H9 (cell line): ENCODE results near the gene STOM. TPM values are rescaled to one million over a fixed set of nuclear protein-coding genes. Genes with fewer than 3 reads are reported as not detected.

Source experiments
- DNase-seq: peaks from one replicate; pipeline ENCODE4 v3.0.0-alpha.2; 2017
- H2AFZ ChIP-seq: one replicate; pipeline ENCODE4 v1.6.1; 2013; ENCODE audit warnings: mild to moderate bottlenecking, low read length, control low read depth, moderate library complexity
- H2AK5ac ChIP-seq: 2 replicates; pipeline ENCODE4 v1.6.1; 2013; ENCODE audit warnings: low read length, control low read depth, mixed read lengths; ENCODE audit not compliant: insufficient read length
- H2BK120ac ChIP-seq: one replicate; pipeline ENCODE4 v1.6.1; 2013; ENCODE audit warnings: low read depth, mild to moderate bottlenecking, low read length, control low read depth, inconsistent platforms; ENCODE audit not compliant: poor library complexity, severe bottlenecking
- H2BK12ac ChIP-seq: 2 replicates; pipeline ENCODE4 v1.6.1; 2013; ENCODE audit warnings: low read length, control low read depth, mixed read lengths, low read depth; ENCODE audit not compliant: insufficient read length
- H2BK15ac ChIP-seq: 2 replicates; pipeline ENCODE4 v1.6.1; 2013; ENCODE audit warnings: low read depth, low read length, control low read depth
- H2BK20ac ChIP-seq: one replicate; pipeline ENCODE4 v1.6.1; 2013; ENCODE audit warnings: low read depth, mild to moderate bottlenecking, low read length, control low read depth, inconsistent platforms; ENCODE audit not compliant: poor library complexity, severe bottlenecking
- H2BK5ac ChIP-seq: 2 replicates; pipeline ENCODE4 v1.6.1; 2013; ENCODE audit warnings: low read length, control low read depth, mixed read lengths; ENCODE audit not compliant: insufficient read length
- H3K14ac ChIP-seq: 2 replicates; pipeline ENCODE4 v1.6.1; 2013; ENCODE audit warnings: low read length, control low read depth; ENCODE audit not compliant: insufficient read depth
- H3K18ac ChIP-seq: 2 replicates; pipeline ENCODE4 v1.6.1; 2013; ENCODE audit warnings: low read depth, mild to moderate bottlenecking, mixed read lengths, low read length, control low read depth; ENCODE audit not compliant: insufficient read length
- H3K23ac ChIP-seq: 2 replicates; pipeline ENCODE4 v1.6.1; 2013; ENCODE audit warnings: low read length, control low read depth, mixed read lengths, low read depth; ENCODE audit not compliant: insufficient read length
- H3K23me2 ChIP-seq: 2 replicates; pipeline ENCODE4 v1.6.1; 2013; ENCODE audit warnings: low read depth, mild to moderate bottlenecking, mixed read lengths, low read length, control low read depth; ENCODE audit not compliant: insufficient read length, poor library complexity, severe bottlenecking
- H3K27ac ChIP-seq: 2 replicates; pipeline ENCODE4 v1.5.1; 2013; ENCODE audit warnings: low read length, control low read depth, mixed read lengths, low read depth; ENCODE audit not compliant: insufficient read length
- H3K27me3 ChIP-seq: 2 replicates; pipeline ENCODE4 v1.6.1; 2013; ENCODE audit warnings: low read length, control low read depth, inconsistent platforms; ENCODE audit not compliant: insufficient read depth
- H3K4ac ChIP-seq: 2 replicates; pipeline ENCODE4 v1.6.1; 2013; ENCODE audit warnings: low read depth, mild to moderate bottlenecking, control low read depth, inconsistent platforms, low read length, moderate library complexity
- H3K4me1 ChIP-seq: 2 replicates; pipeline ENCODE4 v1.6.1; 2013; ENCODE audit warnings: low read length, control low read depth, inconsistent platforms; ENCODE audit not compliant: insufficient read depth
- H3K4me2 ChIP-seq: 2 replicates; pipeline ENCODE4 v1.6.1; 2013; ENCODE audit warnings: low read length, control low read depth, mixed read lengths; ENCODE audit not compliant: insufficient read length, insufficient read depth
- H3K56ac ChIP-seq: 2 replicates; pipeline ENCODE4 v1.6.1; 2013; ENCODE audit warnings: low read depth, mild to moderate bottlenecking, mixed read lengths, low read length, control low read depth; ENCODE audit not compliant: insufficient read length
- H3K79me1 ChIP-seq: 2 replicates; pipeline ENCODE4 v1.6.1; 2013; ENCODE audit warnings: low read depth, mild to moderate bottlenecking, moderate library complexity, low read length, control low read depth, inconsistent platforms; ENCODE audit not compliant: insufficient read depth, poor library complexity, severe bottlenecking
- H3K79me2 ChIP-seq: 2 replicates; pipeline ENCODE4 v1.6.1; 2013; ENCODE audit warnings: low read length, control low read depth, inconsistent platforms; ENCODE audit not compliant: insufficient read depth
- H3K9ac ChIP-seq: 2 replicates; pipeline ENCODE4 v1.6.1; 2013; ENCODE audit warnings: low read length, control low read depth, mixed read lengths; ENCODE audit not compliant: insufficient read length; ENCODE audit errors: extremely low read depth
- H3K9me3 ChIP-seq: one replicate; pipeline ENCODE4 v1.6.1; 2013; ENCODE audit warnings: low read depth, low read length, inconsistent platforms; ENCODE audit not compliant: control insufficient read depth
- H3T11ph ChIP-seq: one replicate; pipeline ENCODE4 v1.6.1; 2013; ENCODE audit warnings: mild to moderate bottlenecking, low read length, control low read depth, inconsistent platforms
- H4K20me1 ChIP-seq: one replicate; pipeline ENCODE4 v1.6.1; 2013; ENCODE audit not compliant: control insufficient read depth, insufficient read length, insufficient read depth
- H4K5ac ChIP-seq: 2 replicates; pipeline ENCODE4 v1.6.1; 2013; ENCODE audit warnings: low read depth, mild to moderate bottlenecking, mixed read lengths, low read length, control low read depth; ENCODE audit not compliant: insufficient read length
- H4K8ac ChIP-seq: replicated peaks from 2 replicates; pipeline ENCODE4 v1.6.1; 2013; ENCODE audit warnings: low read length, control low read depth, mixed read lengths, low read depth; ENCODE audit not compliant: insufficient read length
- H4K91ac ChIP-seq: 2 replicates; pipeline ENCODE4 v1.6.1; 2013; ENCODE audit warnings: low read depth, mild to moderate bottlenecking, moderate library complexity, mixed read lengths, low read length, control low read depth; ENCODE audit not compliant: insufficient read length
- H3K27ac Mint-ChIP-seq, 3 experiments: 2 replicates in 2 of 3; 3 replicates in 1 of 3; pipeline ENCODE4 v1.8.0; 2020 to 2021; ENCODE audit warnings: mixed read lengths in 3 of 3, mild to moderate bottlenecking in 1 of 3, moderate library complexity in 1 of 3
- H3K27me3 Mint-ChIP-seq: 2 replicates; pipeline ENCODE4 v1.8.0; 2021; ENCODE audit warnings: low read depth, mild to moderate bottlenecking, moderate library complexity, mixed read lengths
- H3K36me3 Mint-ChIP-seq, 3 experiments: 2 replicates in 2 of 3; 3 replicates in 1 of 3; pipeline ENCODE4 v1.8.0; 2020 to 2021; ENCODE audit warnings: low read depth in 3 of 3, mixed read lengths in 3 of 3; ENCODE audit not compliant: insufficient read depth in 1 of 3
- H3K4me1 Mint-ChIP-seq, 2 experiments: 2 replicates each; pipeline ENCODE4 v1.8.0; 2020; ENCODE audit warnings: mixed read lengths in 2 of 2
- H3K4me3 Mint-ChIP-seq, 2 experiments: 2 replicates in 1 of 2; 3 replicates in 1 of 2; pipeline ENCODE4 v1.8.0; 2020 to 2021; ENCODE audit warnings: mild to moderate bottlenecking in 2 of 2, mixed read lengths in 2 of 2, moderate library complexity in 1 of 2
- H3K9me3 Mint-ChIP-seq, 2 experiments: 2 replicates in 1 of 2; 3 replicates in 1 of 2; pipeline ENCODE4 v1.8.0; 2020; ENCODE audit warnings: mild to moderate bottlenecking in 2 of 2, mixed read lengths in 2 of 2, moderate library complexity in 1 of 2
- WGBS: extraction: QIAGEN DNeasy Blood & Tissue Kit; methylation state at CpG from one replicate; pipeline ENCODE4 v1.1.7; 2013; ENCODE audit warnings: missing lambda C conversion rate, low lambda C conversion rate, mixed read lengths; ENCODE audit not compliant: insufficient read length; ENCODE audit errors: extremely low coverage; 5-methylcytosine and 5-hydroxymethylcytosine counted together
- total RNA-seq: library from RNA; stranded (reverse); gene quantifications from 2 replicates; pipeline ENCODE4 v1.2.1, GENCODE V29; 2021
- TF ChIP-seq, protein P1 (sequence below): fragments of 200-600 bp; sonication (generic); conservative IDR thresholded peaks from 3 replicates; pipeline ENCODE4 v1.8.0; 2021; ENCODE audit warnings: antibody characterized with exemption, mild to moderate bottlenecking

STOM gene
- total RNA-seq, 1 experiment from 2014 or later, result 15.3 TPM

DNA sequence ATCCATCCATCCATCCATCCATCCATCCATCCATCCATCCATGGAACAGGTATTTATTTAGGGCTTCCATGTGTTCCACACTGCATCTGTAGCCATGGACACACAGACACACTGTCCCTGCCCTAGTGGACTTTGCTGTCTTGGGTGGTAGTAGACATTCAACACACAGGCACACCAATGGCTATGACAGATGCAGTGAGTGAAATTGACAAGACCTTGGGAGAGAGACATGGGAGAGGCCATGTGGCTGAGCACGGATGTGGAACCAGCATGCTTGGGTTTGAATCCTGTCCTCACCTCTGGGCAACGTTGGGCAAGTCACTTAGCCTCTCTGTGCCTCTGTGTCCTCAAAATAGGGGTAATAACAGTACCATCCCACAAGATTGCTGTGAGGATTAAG is 45.3 kb downstream of the STOM start:
- H3K27me3 Mint-ChIP-seq, result no peaks in the 10 kb centered on the region; the same call in none of the 2 replicates

More for the DNA sequence above, 45.3 kb downstream of the STOM start:
- H3K36me3 Mint-ChIP-seq, result peaks cover 0 to 16% (median 6%) of the 10 kb centered on the region in 3 experiments; a peak in 3 of 7 replicates
- no peak overlapping the region for H3K27ac Mint-ChIP-seq
- TF ChIP-seq, protein P1, sequence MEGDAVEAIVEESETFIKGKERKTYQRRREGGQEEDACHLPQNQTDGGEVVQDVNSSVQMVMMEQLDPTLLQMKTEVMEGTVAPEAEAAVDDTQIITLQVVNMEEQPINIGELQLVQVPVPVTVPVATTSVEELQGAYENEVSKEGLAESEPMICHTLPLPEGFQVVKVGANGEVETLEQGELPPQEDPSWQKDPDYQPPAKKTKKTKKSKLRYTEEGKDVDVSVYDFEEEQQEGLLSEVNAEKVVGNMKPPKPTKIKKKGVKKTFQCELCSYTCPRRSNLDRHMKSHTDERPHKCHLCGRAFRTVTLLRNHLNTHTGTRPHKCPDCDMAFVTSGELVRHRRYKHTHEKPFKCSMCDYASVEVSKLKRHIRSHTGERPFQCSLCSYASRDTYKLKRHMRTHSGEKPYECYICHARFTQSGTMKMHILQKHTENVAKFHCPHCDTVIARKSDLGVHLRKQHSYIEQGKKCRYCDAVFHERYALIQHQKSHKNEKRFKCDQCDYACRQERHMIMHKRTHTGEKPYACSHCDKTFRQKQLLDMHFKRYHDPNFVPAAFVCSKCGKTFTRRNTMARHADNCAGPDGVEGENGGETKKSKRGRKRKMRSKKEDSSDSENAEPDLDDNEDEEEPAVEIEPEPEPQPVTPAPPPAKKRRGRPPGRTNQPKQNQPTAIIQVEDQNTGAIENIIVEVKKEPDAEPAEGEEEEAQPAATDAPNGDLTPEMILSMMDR, result no peak
- H3K18ac ChIP-seq, result no peak overlapping the region
- H3K14ac ChIP-seq, result no peak overlapping the region
- no peak overlapping the region for H3K4ac ChIP-seq
- no peaks in the 10 kb centered on the region for H3K9me3 Mint-ChIP-seq
- no peak overlapping the region for H4K91ac ChIP-seq
- no peak overlapping the region for H4K5ac ChIP-seq
- no peaks in the 10 kb centered on the region for H3K9me3 ChIP-seq
- H2BK12ac ChIP-seq, result no peak overlapping the region
- H2AK5ac ChIP-seq, result no peak overlapping the region
- no peaks in the 10 kb centered on the region for H3K23me2 ChIP-seq
- no peaks in the 10 kb centered on the region for H4K20me1 ChIP-seq
- no peak overlapping the region for H2AFZ ChIP-seq
- H3K27me3 ChIP-seq, result no peaks in the 10 kb centered on the region
- no peak for DNase-seq
- no peak overlapping the region for H3K27ac ChIP-seq
- no peak overlapping the region for H3K9ac ChIP-seq
- H3T11ph ChIP-seq, result no peak overlapping the region
- H4K8ac ChIP-seq, result no peak overlapping the region
- H3K56ac ChIP-seq, result no peak overlapping the region
- H3K79me2 ChIP-seq, result no peaks in the 10 kb centered on the region
- H3K79me1 ChIP-seq, result no peaks in the 10 kb centered on the region
- no peak overlapping the region for H3K4me2 ChIP-seq
- H3K23ac ChIP-seq, result no peak overlapping the region
- no peak overlapping the region for H2BK120ac ChIP-seq
- H3K4me3 Mint-ChIP-seq, result no peak overlapping the region
- no CpG with 5 or more reads among the region's 2 CpGs for WGBS
- no peak overlapping the region for H2BK15ac ChIP-seq
- H2BK5ac ChIP-seq, result no peak overlapping the region
- H3K4me1 Mint-ChIP-seq, result peaks cover 0 to 9% of the 10 kb centered on the region in 2 experiments; a peak in 1 of 4 replicates
- H3K4me1 ChIP-seq, result no peaks in the 10 kb centered on the region
- H2BK20ac ChIP-seq, result no peak overlapping the region
